Myocyte (in vitro differentiated cells): Measurements from ENCODE around the gene PANK2. TPM values are rescaled to one million over a fixed set of nuclear protein-coding genes. Genes with fewer than 3 reads are reported as not detected.
"Not testable (repeated sequence)": the region's sequence is repeated elsewhere in the genome, so short reads cannot be mapped to it uniquely, and the experiment has no call there.

Source experiments
- DNase-seq: peaks from one replicate; pipeline ENCODE4 v3.0.0-alpha.2; 2012; ENCODE audit warnings: low read depth
- total RNA-seq: library from RNA; depleted of rRNA; stranded (reverse); fragments of >200 nt; gene quantifications from 2 replicates; pipeline ENCODE4 v1.2.3, GENCODE V29; 2014

Gene PANK2
- total RNA-seq, 1 donor from 2014 or later: 31.6 TPM

DNA sequence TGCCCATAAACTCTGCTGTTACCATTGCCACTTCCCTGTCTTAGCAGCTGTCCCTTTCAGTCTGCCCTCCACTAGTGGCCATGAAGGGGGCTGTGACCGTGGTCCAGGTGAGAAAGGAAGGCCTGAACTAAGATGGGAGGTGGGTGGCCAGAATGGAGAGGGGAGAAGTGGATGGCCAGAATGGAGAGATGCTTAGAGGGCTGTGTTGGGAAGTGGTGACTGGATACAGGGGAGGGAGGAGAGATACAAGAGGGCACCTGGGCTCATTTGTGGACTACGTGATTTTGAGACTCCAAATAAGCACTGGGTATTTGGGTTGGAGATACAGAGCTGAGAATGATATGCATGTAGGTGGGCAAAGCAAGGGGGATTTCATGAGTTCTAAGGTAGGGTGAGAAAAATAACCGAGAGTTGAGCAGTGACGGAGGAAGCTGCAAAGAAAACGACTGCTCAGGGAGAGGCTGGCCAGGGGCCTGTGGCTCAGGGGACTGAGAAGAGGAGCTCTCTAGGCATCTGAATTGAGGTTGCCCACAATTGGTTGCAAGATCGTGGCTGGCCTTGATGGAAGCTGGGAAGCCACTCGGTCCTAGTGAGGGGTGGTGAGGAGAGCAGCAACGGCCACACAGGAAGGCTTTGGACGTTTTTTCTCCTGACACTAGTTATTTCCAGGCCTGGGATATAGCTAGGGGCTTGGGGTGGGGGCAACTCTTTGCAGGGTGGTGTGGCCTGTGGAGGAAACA lies 36.9 kb downstream of the PANK2 start:
- DNase-seq: peak; percentile 57

DNA sequence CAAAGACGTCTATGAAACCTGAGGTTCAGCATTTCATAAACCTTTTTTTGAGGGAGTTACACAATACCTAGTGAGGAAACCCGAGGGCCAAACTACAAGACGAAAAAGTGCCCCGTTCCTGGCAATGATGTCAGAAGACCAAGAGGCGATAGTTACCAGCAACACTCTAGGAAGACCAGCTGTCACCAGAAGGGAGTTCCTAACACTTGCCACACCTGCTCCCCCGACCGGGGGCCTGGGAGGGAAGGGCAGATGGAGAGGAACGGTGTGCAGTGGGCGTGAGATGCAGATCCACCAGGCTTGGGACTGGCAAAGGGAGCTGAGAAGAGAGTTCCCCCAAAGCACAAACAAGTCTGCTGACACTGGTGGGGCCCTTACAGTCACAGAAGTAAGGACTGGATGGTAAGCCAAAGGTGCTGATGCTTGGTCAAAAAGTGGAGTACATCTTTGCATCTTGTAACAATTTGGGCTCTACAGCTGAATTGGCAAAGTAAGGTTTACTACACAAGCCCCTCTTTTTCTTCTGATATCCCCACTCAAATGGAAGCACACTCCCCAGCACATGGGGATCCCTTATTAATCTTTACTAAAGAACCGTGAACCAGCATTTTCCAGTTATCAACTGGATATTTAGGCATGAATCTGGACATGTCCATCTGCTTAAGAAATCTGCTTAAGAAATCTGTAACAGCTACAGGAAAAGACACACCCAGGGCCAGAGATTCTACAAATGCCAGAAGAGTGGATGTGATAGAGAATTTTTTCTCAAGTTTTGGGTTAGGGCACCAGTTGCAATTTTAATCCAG lies 38.5 kb downstream of the PANK2 start:
- peak; percentile 91 for DNase-seq

DNA sequence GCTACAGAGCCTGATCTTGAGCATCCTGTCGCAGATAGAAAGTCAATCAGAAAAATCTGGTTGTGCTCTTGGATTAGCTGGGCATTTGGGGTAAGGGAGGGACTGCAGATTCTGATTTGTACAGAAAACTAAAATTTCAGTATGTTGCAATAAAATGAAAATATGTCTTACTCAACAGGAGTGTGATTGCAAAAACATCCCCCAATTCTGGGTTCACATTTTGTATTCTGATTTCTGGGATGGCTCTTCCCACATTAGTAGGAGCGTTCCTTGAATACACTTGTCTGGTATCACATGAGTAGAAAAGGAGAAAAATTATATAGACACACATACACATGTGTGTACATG lies 40.5 kb downstream of the PANK2 start:
- DNase-seq: no peak

DNA sequence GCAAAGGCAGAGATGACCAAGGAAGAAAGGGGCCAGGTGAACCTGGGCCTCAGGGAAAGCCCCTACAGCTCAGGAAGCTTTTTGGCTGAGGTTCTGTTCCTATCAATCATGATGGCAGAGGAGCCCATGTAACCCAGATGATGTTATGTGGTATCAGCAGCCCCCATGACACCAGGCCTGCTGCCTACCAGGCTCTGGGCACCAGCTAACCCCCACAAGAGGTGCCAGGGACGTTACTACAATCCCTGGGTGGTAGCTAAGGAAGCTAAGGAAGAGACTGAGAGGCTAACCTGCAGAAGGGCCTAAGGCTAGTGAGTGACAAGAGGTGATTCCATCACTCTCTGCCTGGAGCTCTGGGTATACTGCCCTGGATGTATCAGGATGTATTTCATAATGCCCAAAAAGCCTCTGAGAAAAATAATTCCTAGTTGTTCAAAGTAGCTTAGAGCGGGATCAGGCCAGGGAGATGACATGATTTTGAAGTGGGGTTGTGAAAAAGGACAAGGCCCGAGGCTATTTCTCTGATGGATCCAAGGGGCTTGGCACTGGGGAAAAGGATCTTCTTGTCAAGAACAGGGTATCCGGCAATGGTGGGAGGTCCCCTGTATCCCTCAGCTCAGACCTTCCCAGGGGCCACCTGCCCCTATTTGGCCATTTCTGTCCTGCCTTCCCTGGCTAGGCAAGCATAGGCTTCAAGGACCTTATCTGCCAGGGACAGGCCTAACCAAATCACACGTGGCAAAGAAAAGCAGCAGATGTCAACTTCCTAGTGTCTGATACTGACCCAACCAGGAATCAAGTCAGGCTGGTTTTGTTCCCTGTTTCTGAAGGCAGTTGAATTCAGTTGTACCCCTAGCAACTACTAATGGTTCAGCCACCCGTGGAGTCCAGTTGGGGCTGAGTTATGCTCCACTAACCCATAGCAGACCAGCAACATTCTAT lies 41.3 kb downstream of the PANK2 start:
- no peak for DNase-seq

DNA sequence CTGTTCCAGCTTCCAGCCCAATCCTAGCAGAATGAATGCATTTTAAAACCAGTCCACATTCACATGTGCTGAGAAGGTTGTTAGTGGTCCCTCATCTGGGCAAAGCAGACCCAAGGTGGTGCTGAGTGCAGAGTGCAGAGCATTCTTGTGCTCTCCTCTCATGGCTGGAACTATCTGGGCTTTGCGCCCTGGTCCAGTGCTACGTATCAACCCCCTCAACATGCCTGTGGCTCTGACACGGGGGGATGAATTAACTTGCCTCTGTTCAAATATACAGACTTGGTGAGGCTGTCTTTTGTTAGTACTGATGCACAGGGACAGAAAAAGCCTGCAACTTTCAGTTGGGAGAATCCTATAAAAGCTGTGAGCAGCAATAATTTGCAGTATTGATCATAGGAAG lies 42.5 kb downstream of the PANK2 start:
- no peak for DNase-seq

DNA sequence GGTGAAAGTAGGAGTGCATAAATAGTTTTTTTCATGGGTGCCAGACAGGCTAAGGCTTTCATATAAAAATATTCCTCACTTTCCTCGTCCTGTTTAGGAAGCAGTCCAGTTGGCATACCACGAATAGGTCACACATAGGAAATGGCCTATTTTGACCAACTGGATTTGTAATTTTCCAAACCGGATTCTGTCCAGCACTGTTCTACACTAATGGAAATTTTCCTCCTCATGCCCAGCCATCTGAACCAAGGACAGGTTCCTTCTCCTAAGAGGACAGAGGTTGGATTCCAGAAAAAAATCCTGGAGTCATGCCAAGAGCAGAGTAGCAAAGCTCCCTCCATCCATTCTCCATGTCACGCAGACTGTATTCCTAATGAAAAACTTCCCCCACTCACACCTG lies 43.1 kb downstream of the PANK2 start:
- peak; percentile 34 for DNase-seq

DNA sequence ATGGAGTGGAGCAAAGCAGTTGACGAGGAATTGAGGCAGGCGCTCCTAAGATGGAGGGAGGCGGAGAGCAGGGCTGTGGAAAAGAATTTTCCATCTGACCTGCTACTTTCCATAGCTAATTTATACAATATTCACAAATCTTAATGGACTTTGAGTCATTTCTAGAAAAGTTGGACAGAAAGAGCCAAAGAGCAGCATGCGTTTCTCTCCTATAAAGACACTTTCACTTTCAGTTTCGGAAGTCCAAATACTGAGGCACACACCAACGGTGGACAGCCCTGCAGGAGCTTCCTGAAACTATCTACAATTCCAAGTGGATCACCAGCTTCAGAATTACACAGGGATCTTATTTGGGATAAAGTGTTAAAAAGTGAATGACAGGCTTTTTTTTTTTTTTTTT lies 43.5 kb downstream of the PANK2 start:
- peak; percentile 43 for DNase-seq

DNA sequence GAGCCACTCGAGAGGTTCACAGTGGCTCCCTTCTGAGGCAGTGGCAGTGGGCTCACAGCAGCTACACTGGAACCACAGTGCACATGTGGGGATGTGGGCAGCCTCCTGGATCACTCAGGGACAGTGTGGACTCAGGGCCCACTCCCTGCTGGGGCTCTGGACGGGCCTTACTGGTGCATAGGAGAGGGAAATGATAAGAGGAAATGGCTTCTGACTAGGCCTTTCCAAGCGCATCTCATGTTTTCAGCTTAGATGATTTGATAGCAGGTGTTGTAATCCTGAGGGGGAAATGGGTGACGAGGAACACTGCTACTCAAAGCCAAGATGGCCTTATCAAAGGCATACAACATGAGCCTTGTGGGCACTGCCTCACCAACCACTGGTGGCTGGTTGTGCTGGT lies 44.0 kb downstream of the PANK2 start:
- no peak for DNase-seq

DNA sequence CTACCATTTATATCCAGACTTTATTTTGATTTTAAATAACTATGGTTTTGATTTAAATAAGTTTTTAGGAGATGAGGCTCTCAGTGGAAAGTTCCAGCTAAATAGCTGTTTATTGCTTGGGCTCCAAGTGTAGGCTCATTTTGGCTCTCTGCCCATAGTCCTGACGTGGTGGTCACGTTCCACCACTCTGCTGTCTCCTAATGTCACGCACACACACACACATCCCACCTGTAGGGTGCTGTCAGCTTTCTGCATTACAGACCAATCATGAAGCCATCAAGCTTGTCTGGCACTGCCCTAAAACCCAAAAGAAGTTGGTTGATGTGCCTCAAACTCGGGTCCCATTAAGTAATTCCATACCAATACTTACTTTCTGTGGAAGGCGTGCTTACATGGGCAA lies 45.4 kb downstream of the PANK2 start:
- DNase-seq: no peak

DNA sequence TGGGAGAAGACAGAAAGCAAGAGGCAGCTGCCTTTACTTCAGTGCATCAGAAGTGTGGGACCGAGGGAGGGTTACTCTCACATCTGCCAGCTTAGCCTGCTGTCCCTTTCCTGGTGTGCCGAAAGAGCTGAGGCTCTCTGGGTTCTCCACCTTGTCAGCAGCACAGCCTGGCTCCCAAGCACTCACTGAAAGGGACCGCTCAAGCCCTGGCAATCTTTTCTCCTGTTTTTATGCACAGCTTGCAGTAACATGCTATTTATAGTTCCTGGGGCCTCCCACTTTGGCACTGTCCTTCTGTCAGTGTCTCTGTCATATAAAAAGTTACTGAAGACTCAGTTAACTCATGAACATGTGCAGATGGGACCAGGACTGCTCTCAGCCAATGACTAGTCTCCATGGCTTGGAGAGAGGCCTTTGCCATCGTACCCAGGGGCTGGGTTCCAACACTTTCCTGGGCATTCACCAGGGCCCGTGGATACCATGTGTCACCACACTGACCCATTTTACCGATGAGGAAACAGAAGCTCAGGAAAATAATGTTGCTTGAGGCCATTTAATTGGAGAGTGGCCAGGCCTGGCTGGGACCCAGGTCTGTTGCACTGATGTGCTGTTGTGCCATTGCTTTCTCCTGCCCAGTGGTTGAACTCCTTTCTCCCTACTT lies 46.2 kb downstream of the PANK2 start:
- peak; percentile 70 for DNase-seq

DNA sequence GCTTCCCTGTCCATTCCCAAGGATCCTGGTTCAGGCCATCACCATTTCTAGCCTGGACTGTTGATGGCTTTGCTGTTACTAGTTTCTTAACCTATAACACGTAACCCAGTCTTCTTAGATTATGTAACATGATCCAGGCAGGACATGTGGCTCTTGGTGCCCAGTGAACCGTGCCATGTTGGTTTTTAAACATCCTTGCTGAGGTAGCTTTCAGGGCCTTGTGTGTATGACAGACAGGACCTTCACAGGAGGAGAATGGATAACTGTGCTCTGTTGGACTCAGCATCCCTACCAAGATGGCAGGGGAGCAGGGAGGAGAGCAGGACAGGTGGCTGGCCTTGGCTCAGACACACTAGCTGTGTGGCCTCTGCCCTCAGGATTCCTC lies 46.8 kb downstream of the PANK2 start:
- no peak for DNase-seq

DNA sequence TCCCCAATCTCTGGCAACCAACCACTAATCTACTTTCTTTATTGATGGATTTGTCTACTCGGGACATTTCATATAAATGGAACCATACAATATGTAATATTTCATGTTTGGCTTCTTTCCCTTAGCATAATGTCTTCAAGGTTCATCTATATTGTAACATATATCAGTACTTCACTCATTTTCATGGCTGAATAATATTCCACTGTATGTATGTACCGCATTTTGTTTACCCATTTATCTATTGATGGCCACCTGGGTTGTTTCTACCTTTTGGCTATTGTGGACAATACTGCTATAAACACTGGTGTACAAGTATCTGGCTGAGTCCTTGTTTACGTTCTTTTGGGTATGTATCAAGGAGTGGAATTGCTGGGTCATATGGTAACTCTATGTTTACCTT lies 48.4 kb downstream of the PANK2 start:
- DNase-seq: no peak

DNA sequence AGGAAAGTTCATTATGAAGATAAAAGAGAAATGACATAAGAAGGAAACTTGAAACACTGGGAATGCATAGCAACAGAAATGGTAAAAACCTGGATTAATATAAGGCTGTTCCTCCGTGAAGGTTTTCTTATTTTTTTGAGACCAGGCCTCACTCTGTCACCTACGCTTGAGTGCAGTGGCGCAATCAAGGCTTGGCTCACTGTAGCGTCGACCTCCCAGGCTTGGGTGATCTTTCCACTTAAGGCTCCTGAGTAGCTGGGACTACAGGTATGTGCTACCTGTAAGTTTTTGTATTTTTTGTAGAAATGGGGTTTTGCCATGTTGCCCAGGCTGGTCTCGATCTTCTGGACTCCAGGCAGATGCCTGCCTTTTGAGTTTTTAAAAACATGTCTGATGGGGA lies 51.7 kb downstream of the PANK2 start:
- DNase-seq: no peak

DNA sequence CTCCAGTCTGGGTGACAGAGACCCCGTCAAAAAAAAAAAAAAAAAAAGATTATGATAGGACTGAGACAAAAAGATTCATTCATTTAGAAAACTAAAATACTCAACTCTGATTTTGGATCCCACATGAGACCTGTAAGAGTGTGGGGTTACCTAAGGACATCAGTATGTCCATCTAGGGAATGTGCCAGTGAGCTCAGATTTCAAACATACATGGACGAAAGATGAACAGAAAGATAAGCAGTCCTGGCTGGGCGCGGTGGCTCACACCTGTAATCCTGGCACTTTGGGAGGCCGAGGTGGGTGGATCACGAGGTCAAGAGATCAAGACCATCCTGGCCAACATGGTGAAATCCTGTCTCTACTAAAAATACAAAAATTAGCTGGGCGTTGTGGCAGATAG lies 57.5 kb downstream of the PANK2 start:
- DNase-seq: not testable (repeated sequence)

DNA sequence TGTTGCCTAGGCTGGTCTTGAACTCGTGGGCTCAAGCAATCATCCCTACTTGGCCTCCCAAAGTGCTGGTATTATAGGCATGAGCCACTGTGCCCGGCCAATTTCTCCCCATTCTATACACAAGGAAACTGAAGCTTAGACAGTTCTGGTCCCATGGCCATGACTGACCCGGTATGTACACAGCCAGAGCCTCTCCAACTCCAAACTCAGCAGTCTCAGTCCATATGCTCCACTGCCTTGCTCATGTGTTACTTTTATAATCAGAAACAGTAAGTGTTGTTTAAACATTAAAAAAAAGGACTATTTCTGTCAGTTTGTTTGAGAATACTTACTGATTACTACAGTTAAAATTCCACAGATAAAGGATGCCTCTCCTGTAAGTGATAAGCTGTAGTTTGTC lies 75.5 kb downstream of the PANK2 start:
- DNase-seq: no peak

DNA sequence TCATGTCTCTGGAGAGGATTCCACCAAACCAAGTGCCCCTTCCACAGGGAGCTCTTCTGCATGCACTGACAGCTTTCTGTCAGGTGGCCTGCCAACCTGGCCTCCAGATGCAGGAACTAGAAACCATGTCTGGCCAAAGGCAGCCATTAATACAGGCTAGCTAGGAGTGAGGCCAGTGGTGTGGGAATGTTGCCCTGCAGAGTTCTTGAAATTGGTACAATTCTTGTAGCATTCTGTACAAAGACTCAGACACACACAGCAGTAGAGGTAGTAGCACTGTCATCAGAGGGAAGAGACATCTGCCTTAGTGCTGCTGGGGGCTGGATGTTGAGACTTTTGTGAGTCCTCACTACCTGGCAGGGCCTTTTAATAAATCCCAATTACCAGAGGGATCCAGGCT lies 77.4 kb downstream of the PANK2 start:
- no peak for DNase-seq

DNA sequence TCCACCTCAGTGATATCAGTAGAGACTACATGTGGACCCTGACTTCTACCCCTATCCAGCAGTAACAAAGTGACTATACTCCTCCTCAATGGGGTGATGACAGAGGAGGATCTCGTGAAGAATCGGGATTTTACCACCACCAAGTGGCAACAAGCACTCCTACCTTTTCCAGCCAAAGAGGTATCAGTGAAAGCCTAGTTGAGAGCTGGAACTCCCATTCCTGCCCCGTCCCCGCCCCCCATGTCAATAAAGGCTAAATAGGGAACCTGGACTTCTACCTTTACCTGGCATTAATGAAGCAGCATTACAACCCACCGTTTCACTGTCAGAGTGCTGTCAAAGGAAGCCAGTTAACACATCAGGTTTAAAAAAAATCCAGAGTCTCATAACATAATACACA lies 80.8 kb downstream of the PANK2 start:
- DNase-seq: no peak

DNA sequence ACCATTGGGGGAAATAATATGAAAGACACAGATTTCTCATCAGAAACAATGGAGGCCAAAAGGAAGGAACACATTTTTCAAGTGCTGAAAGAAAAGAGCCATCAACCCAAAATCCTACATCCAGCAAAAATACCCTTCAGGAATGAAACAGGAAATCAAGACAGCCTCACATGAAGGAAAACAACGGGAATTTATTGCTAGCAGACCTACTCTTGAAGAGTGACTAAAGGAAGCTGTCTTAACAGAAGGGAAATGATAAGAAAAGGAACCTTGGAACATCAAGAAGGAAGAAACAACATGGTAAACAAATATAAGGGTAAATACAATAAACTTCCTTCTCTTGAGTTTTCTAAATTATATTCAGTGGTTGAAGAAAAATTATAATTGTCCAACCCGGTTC lies 82.0 kb downstream of the PANK2 start:
- DNase-seq: no peak

DNA sequence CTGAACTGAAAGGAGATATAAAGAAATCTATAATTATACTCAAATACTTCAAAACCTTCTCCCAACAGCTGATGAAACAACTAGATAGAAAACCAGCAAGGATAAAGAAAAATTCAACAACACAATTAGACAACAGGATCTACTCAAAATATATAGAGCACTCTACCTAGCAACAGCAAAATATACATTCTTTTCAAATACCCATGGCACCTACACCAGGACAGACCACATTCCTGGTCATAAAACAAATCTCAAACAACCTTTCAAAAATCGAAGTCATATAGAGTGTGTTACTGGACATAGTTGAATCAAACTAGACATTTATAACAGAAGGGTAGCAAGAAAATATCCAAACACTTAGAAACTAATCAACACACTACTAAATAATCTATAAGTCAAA lies 83.0 kb downstream of the PANK2 start:
- DNase-seq: no peak

DNA sequence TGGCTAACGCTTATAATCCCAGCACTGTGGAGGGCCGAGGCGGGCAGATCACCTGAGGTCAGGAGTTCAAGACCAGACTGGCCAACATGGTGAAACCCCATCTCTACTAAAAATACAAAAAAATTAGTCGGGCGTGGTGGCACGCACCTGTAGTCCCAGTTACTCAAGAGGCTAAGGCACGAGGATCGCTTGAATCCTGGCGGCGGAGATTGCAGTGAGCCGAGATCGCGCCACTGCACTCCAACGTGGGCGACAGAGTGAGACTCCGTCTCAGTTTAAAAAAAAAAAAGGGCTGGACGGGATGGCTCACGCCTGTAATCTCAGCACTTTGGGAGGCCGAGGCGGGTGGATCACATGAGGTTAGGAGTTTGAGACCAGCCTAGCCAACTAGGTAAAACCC lies 83.4 kb downstream of the PANK2 start:
- DNase-seq: not testable (repeated sequence)

DNA sequence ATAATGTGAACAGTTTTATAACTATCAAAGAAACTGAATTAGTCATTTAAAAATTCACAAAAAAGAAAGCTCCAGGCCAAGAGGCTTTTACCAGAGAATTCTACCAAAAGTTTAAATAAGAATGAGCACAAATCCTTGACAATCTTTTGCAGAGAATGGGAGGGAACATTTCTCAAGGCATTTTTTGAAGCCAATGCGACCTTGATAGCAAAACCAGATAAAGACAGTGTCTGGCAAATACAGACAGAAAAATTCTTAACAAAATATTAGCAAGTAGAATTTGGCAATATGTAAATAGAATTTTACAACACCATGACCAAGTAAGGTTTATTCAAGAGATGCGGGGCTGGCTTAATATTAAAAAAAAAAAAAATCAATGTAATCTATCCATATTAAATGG lies 84.5 kb downstream of the PANK2 start:
- no peak for DNase-seq
